ENCODE data around the gene GSTA5.
"Not testable (repeated sequence)": the region's sequence is repeated elsewhere in the genome, so short reads cannot be mapped to it uniquely, and the experiment has no call there.

DNA sequence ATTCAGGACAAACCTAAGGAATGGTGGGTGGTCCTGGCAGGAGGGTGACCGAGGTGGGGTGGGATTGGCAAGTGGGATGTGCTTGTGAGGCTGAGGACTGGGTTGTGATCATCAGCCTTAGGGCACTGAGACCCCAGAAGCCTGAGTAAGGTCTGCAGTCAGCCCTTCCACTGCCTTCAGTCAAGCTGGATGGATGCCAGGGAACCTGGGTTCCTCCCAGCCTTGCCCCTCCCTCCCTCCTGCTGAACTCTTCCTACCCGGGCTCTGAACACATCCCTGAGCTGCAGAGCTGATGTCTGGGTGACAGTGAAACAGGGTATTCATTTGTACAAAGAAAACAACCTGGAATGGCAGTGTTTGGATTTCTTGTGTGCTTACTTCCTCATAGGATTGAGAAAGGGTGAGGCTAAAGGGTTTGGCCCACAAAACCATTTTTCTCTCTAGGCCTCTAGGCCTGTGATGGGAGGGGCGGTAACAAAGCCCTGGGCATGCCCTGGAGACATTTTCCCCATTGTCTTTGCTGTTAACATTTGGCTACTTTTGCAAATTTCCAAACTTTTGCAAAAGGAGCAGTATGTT lies 57.8 kb downstream of the GSTA5 start:
- TF ChIP-seq, protein P1, sequence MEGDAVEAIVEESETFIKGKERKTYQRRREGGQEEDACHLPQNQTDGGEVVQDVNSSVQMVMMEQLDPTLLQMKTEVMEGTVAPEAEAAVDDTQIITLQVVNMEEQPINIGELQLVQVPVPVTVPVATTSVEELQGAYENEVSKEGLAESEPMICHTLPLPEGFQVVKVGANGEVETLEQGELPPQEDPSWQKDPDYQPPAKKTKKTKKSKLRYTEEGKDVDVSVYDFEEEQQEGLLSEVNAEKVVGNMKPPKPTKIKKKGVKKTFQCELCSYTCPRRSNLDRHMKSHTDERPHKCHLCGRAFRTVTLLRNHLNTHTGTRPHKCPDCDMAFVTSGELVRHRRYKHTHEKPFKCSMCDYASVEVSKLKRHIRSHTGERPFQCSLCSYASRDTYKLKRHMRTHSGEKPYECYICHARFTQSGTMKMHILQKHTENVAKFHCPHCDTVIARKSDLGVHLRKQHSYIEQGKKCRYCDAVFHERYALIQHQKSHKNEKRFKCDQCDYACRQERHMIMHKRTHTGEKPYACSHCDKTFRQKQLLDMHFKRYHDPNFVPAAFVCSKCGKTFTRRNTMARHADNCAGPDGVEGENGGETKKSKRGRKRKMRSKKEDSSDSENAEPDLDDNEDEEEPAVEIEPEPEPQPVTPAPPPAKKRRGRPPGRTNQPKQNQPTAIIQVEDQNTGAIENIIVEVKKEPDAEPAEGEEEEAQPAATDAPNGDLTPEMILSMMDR (IDR thresholded peaks at IDR 0.05) = not testable (repeated sequence)
- not testable (repeated sequence) for TF ChIP-seq POLR2A, EP300 (IDR thresholded peaks at IDR 0.05)

All from tibial nerve (tissue), 4 donors.